Hematopoietic multipotent progenitor cell (in vitro differentiated cells): Measurements from ENCODE around the gene SLC8A3. TPM values are rescaled to one million over a fixed set of nuclear protein-coding genes. Genes with fewer than 3 reads are reported as not detected.

Experiments
- DNase-seq, 3 donors: peaks; one replicate each; pipeline ENCODE4 v3.0.0-alpha.2; 2011 to 2015; ENCODE audit warnings: low read depth in 2 of 3, low spot score in 2 of 3
- total RNA-seq: library from RNA; depleted of rRNA; stranded (reverse); fragments of >200 nt; gene quantifications from one replicate; pipeline ENCODE4 v1.2.3, GENCODE V29; 2012

Gene SLC8A3
- total RNA-seq, 1 donor: 32.6 TPM

DNA sequence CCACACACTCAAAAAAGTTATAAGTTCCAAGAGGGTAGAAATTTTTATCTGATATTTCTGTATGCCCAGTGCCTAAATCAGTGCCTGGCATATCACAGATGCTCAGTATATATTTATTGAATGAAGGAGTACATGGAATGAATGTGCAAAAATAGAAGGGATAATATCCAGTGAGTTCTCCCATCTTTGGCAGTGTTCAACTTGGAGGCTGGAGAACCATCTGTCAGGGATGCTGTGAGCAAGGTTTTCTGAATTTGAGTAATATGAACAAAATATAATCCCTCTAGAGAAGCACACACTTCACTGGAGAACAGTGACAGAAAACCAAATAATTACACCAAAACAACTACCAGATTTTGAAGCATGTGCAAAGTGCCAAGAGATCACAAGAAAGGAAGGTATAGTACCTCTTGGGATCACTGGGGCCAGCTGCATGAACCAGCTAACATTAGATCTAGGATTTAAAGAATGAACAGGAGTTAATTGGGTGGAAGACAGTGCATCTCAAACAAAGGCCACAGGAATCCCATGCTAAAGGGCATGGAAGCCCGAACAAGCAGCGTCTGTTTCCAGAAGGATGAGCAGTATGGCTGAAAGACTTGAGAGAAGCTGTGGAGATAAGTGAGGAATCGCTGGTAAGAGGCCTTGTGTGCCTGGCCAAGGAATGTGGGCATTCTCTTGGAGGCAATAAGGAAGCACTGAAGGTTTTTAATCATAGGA, 11.5 kb downstream of the SLC8A3 start:
- DNase-seq: no peak

- DNase-seq: no peak
Measured at GRCh38 chr14:70173569-70173968, 15.2 kb downstream of the SLC8A3 start.

GRCh38 chr14:70171726-70172125, 17.0 kb downstream of the SLC8A3 start:
- peak in 2 of 3 donors; percentile 47 to 76 for DNase-seq

GRCh38 chr14:70170976-70171375, 17.8 kb downstream of the SLC8A3 start:
- no peak for DNase-seq

DNA sequence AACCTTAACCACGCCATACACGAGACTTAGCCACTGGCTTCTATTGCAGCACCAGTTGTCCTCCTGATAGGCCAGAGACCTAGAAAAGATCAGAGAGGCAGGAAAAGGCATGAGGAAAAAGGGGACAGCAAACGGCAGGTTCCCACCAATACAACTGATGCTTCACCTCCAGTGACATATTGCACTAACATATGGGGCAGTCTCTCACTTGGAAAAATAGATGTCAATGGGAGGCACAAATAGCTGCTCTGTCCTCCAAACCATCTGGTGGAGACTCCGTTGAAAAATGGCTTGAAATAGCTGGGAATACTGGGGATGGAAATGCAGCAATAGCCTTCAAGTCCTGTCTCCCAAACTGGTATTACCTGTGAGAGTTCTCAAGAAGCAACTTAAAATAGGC, 20.3 kb downstream of the SLC8A3 start:
- DNase-seq: no peak

- DNase-seq: no peak
Measured at GRCh38 chr14:70166530-70167203, 22.1 kb downstream of the SLC8A3 start.

DNA sequence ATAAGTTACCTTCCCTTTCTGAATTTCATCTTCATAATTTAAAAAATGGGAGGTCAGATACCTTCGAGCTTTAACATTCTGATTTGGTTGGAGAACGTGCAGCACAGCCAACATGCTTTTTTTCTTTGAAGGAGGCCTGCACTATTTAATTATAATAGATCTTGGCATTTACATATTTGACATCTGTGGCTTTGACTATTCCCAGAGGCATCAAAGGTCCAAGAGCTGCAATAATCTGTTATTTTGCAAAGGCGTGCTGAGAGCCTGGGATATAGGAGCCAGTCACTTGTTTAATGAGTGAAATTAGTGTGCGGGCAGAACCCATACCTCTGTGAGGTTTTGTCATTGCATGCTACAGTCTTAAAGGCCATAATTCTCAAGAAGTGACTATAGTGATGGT, 26.4 kb downstream of the SLC8A3 start:
- DNase-seq: no peak

- DNase-seq: no peak
Measured at GRCh38 chr14:70156592-70156991, 32.2 kb downstream of the SLC8A3 start.

DNA sequence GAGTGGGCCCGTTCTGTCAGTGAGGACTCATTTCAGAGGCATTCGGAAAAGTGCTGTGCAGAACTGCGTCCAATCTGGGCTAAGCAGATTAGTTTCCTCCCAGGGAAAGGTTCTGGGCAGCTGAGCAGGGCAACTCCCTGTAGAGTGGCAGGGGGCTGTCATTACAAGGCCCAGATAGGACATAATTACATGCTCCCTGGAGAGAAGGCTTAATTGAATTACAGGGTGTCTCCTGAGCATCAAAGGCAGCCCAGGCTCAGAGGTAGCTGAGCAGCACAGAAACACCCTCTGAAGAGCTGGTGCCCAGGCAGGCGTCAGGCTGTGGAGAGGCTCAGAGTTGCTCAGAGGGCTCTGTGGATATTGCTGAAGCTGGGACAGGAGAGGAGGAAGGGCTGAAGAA, 36.0 kb downstream of the SLC8A3 start:
- DNase-seq: no peak

GRCh38 chr14:70152081-70152480, 36.7 kb downstream of the SLC8A3 start:
- no peak for DNase-seq

GRCh38 chr14:70149596-70150165, 39.1 kb downstream of the SLC8A3 start:
- no peak for DNase-seq

DNA sequence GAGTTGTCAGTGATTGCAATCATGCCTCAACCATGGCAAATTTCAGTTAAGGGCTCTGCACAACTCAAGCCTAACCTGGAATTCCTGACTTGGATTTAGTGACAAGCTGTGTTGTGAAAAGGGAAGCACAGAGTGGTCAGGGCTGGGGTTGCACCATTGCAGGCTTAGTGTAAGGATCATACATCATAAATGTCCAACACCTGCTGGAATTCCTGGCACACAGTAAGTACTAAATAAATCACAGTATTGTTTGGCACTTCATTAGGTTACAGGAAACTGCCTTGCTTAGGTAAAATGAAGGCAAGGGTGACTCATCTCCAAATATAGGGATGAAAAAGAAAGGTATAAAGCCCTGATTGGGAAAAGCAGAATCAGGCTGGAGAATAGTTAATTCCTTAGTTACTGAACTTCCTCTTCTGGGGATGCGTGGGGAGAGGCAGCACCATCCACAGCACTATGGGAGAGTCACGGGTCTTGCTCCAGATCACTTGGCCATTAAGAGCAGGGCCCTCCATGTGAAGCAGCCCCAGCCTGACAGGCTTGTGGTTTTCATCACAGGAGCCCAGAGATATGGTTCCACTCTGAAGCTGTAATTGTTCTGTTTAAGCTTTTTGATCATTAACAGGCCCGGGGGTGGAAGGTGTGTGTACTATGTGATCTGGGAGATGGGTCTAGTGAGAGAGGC, 39.7 kb downstream of the SLC8A3 start:
- DNase-seq: no peak

DNA sequence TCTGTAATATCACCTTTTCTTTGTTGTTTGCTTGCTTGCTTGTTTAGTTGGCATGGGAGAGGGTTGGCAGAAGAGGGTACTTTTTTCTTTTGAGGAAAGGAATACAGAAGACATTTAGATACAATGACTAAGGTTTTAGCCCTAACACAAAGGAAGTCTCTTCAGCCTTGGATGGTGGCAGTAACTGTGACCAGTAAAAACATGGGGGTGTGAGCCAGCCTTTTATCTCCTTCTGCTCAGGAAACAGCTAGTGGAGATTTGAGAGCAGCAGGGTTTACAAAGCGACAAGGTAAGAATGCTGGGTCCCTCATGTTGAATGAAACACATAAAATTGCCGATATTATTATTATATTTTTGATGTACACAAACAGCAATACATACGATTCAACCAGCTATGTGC, 40.4 kb downstream of the SLC8A3 start:
- peak in 2 of 3 donors; percentile 6 to 40 for DNase-seq

GRCh38 chr14:70144046-70144445, 44.7 kb downstream of the SLC8A3 start:
- DNase-seq: no peak

DNA sequence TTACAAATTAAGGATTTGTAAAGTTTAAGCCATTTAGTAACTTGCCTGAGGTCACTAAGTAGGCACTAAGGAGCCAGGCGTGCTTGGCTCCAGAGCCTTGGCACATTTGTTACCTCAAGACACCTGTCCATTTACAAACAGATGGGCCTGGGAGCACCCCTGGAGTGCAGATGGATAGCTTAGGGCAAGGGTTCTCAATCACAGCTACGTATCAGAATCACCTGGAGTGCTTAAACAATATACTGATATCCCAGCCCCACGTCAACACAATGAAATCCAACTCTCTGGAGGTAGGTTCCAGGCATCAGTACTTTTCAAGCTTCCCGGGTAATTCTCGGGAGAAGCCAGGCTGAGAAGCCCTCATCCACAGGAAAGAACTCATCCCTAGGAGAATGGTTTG, 45.4 kb downstream of the SLC8A3 start:
- no peak for DNase-seq

DNA sequence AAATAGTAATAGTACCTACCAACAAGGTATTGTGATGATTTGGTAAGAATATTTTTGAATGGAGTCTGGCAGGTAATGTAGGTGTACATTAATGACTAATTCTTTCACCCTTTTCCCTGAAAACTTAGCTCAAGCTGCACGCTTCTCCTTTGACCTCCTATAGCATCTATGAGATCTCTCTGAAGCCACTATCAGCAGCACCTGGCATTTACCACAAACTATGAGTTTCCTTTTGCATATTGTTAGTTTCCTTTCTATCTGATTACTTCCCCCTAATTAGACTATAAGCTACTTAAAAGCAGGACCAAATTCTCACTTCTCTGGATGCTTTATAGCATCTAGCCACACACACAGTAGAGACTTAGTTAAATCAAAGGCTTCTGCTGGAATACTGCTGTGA, 48.1 kb downstream of the SLC8A3 start:
- no peak for DNase-seq

GRCh38 chr14:70139384-70139783, 49.4 kb downstream of the SLC8A3 start:
- no peak for DNase-seq

- DNase-seq: no peak
Measured at GRCh38 chr14:70137788-70138187, 51.0 kb downstream of the SLC8A3 start.

DNA sequence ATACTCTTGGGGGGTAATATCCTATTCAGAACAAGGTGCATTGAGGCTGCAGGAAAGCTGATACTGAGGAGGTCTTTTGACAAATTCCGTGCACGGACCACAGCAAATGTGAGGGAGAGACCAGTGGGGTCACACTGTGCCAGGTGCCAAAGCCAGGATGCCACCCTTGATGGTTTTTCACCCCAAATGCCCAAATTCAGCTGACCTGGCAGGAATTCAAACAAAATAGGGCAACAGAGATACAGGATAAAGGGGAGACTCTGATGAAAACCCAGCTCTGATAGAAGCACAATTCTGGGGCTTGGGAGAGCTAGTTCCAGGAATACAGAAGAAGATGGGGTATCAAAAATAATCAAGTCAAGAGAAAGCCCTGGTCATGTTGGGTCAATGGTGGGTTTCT, 55.3 kb downstream of the SLC8A3 start:
- no peak for DNase-seq

DNA sequence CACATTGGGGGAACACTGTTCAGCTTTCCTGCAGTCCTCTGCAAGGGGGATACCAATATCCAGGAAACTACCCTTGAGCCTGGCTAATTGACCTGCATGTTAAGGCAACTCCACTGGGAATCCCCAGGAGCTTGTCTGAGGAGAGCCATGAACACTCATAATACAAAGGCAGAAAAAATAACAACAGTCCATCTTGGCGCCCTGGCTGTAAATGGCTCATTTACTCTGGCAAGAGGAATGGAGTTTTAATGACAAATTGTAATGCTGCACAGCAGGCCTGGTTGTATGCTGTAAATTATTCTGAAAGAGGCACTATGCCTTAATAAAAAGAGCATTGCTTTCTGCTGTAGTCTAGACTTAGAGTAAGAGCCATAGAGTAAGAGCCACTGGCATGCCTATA, 58.3 kb downstream of the SLC8A3 start:
- DNase-seq: no peak

DNA sequence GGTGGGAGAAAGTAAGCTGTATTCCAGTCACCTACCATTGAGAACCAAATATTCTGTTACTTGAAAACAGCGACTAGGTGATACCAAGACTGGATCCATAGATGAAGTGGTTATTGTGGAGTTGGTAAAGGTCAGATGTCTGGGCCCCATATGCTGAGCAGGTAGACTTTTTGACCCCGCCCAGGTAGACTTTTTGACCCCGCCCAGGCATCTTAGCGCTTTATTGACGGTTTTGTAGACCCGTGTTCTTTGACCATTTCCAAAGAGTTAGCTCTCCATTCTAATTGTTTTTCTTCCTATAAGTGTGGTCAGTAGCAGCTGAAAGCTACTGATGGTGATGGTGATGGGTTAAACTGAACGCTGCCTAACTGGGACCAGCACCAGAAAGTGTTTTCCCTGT, 61.6 kb downstream of the SLC8A3 start:
- no peak for DNase-seq

DNA sequence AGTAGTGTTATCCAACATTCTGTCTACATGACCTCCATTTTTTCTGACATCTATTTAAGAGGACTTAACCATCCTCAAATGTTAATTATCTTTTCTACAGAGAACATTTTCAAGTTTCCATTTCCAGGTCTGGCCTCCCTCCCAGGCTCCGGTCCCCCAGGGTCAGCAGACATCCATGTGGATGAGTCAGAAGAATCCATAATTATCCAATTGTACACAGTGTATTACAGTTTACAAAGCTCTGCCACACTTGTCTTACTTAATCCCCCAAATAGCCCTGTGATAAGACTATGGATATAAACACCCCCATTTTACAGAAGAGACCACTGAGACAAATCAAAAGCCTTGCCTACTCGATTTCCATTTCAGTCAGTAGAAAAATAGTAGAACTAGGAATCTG, 65.0 kb downstream of the SLC8A3 start:
- DNase-seq: no peak
